GM23248 (cell line): ENCODE data around the gene ATRX.

ENCODE experiments used
- EZH2 ChIP-seq: fragments of 200-600 bp; sonication (generic); IDR thresholded peaks from 2 replicates; pipeline ENCODE4 v1.6.1; 2018; ENCODE audit warnings: antibody characterized with exemption, mild to moderate bottlenecking; ENCODE audit not compliant: insufficient read depth, poor library complexity, severe bottlenecking
- EZH2phosphoT487 ChIP-seq: fragments of 200-600 bp; sonication (generic); IDR thresholded peaks from 2 replicates; pipeline ENCODE4 v1.6.1; 2018; ENCODE audit warnings: antibody characterized with exemption, moderate library complexity, mild to moderate bottlenecking, low read depth; ENCODE audit not compliant: insufficient read depth

GRCh38 chrX:77785486-77786364, at the start of gene ATRX:
- no peak for TF ChIP-seq EZH2phosphoT487
- no peak for TF ChIP-seq EZH2
